Measurements from ENCODE around the gene MYCBPAP.

Gene MYCBPAP

GRCh38 chr17:50539762-50540559 lies 31.7 kb downstream of the MYCBPAP start:
- no peak for DNase-seq

DNA sequence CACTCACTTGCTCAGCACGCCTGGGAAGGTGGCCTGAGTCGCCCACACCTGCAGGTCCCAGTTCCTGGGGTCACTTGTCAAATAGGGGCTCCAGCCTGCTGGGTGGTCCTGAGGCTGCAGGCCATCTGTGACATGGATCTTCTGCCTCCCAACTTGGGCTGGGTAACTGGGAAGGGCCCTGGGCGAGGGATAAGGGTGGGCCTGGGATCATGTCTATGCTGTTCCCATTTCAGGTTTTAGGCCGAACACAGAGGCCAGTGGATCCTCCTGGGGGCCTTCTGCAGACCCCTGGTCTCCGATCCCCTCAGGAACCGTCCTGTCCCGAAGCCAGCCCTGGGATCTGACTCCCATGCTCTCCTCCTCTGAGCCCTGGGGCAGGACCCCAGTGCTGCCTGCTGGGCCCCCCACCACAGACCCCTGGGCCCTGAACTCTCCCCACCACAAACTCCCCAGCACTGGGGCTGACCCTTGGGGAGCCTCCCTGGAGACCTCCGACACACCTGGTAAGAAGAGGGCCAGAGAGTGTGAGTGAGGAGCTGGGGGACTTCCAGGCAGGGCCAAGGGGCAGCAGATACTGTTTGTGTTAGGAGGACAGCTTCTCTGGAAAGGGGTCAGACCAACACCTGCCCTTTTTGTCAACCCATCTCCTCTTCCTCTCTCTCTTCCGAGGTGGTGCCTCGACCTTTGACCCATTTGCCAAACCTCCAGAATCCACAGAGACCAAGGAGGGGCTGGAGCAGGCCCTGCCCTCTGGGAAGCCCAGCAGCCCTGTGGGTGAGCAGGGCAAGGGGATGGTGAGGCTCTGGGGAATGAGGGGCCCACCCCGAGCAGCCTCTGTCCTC lies 32.5 kb downstream of the MYCBPAP start:
- DNase-seq, result no peak

DNA sequence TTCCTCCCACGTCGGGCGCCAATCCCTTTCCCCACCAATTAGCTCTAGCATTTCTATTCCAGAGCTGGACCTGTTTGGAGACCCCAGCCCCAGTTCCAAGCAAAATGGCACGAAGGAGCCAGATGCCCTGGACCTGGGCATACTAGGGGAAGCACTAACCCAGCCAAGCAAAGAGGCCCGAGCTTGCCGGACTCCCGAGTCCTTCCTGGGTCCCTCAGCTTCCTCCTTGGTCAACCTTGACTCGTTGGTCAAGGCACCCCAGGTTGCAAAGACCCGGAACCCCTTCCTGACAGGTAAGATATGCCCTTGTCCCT lies 33.1 kb downstream of the MYCBPAP start:
- no peak for DNase-seq

DNA sequence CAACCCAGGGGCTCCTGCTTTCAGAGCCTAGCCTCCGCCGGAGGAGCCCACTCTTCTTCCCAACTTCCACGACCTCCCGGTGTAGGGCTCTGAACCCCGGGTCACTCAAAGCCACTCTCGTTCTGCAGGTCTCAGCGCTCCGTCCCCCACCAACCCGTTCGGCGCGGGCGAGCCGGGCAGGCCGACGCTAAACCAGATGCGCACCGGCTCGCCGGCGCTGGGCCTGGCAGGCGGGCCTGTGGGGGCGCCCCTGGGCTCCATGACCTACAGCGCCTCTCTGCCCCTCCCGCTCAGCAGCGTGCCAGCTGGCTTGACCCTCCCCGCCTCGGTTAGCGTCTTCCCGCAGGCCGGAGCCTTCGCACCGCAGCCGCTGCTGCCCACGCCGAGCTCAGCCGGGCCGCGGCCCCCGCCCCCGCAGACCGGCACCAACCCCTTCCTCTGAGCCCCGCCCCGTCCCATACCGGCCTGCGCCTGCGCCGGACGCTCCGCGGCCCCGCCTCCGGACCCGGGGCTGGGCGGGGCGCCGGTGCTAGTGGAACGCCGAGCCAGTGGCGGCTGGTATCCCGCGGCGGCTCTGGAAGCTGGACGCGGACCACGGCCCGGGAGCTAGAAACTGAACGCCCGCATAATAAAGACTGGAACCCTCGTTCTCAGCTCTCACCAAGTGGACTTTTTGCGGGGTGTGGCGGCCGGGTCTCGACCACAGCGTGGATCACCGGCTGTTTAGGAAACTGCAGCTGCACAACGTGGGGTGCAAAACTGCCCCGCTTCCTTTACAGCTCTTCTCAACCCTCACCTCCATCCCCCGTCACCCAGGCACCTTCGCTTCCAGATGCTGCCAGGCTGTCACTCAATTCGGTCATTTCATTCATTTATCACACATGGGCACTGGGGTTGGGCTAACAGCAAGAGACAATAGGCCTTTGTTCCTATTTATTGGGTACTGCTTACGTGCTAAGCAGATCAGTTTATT lies 33.8 kb downstream of the MYCBPAP start:
- DNase-seq, result peak; percentile 91

- DNase-seq, result no peak
Measured at GRCh38 chr17:50542795-50543774, 34.8 kb downstream of the MYCBPAP start.

DNA sequence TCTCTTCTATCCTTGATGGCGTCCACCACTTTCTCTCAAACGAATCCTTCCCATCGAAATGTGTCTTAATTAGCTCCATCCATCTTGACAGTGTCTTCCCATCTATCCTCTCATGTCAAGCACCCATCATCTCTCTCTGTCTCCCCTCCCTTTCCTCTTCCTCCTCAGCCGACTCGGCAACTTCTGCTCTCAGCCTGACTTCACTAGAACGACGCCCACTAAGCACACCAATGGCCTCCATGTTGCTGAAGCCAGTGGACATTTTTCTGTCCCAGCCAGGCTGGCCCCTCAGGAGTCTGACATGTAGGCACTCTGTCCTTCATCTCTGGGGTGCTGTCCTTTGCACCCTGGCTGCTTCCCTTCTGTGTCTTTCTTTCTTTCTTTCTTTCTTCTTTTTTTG lies 36.3 kb downstream of the MYCBPAP start:
- DNase-seq, result peak; percentile 39

DNA sequence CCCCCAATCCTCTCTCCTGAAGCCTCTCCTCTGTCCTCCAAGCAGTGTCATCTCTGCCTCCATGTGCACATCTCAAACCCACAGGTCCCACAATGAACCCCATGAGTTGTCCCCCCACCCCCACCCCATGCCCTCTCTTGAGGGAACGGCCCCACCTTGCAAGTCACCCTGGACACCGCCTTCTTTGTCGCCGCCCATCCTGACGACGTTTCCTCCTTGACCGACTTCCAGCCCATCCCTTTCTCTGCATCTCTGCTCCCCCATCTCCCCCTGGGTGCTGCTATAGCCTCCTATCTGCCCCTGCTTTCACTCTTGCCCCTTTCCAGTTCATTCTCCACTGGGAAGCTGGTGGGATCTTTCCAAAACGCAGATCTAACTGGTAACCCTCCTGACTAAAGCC lies 37.1 kb downstream of the MYCBPAP start:
- DNase-seq, result no peak

- no peak for DNase-seq
Measured at GRCh38 chr17:50546701-50547034, 38.4 kb downstream of the MYCBPAP start.

GRCh38 chr17:50547035-50547735 lies 38.9 kb downstream of the MYCBPAP start, which contains the start of gene SPATA20:
Gene SPATA20 (plus strand): TSS chr17:50547174. CDS start chr17:50547209, 35 bp downstream.
- peak; percentile 97 for DNase-seq

GRCh38 chr17:50547736-50548083 lies 39.5 kb downstream of the MYCBPAP start:
- DNase-seq, result no peak

GRCh38 chr17:50548831-50549230 lies 40.6 kb downstream of the MYCBPAP start:
- DNase-seq, result no peak

DNA sequence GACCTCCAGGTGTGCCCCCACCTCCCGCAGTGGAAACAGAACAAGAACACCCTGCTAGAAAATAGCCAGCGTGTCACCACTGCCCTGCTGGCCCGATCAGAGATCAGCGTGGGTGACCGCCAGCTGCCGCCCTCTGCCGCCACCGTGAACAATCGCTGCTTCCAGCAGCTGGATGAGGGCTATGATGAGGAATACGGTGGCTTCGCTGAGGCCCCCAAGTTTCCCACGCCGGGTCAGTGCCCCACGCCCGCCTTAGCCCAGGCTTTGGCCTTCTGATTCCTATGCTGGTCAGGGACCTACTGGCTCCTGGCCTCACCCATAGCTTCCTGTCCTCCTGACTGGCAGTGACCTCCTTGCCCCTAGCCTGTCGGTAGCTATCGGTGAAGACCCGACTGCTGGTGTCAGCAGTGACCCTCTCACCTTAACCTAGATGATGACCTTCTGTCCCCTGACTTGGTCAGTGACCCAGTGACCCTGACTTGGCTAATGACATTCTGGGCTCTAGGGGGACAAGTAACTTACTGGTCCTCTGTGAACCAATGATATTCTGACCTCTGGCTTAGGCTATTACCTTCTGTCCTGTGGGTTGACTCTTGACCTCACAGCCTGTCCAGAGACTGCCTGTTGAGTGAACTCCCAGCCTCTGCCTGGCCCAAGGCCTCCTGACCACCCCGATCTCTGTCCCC lies 41.2 kb downstream of the MYCBPAP start:
- DNase-seq, result no peak

DNA sequence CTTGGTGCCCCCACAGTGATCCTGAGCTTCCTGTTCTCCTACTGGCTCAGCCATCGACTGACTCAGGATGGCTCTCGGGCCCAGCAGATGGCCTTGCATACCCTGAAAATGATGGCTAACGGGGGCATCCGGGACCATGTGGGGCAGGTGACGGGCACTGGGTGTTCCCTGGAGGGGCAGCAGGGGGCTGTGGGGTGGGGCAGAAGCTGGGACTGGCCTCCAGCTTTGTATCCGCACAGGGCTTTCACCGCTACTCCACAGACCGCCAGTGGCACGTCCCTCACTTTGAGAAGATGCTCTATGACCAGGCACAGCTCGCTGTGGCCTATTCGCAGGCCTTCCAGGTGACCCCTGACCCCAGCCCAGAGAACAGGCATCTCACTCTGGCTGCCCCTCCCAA lies 41.7 kb downstream of the MYCBPAP start:
- no peak for DNase-seq

DNA sequence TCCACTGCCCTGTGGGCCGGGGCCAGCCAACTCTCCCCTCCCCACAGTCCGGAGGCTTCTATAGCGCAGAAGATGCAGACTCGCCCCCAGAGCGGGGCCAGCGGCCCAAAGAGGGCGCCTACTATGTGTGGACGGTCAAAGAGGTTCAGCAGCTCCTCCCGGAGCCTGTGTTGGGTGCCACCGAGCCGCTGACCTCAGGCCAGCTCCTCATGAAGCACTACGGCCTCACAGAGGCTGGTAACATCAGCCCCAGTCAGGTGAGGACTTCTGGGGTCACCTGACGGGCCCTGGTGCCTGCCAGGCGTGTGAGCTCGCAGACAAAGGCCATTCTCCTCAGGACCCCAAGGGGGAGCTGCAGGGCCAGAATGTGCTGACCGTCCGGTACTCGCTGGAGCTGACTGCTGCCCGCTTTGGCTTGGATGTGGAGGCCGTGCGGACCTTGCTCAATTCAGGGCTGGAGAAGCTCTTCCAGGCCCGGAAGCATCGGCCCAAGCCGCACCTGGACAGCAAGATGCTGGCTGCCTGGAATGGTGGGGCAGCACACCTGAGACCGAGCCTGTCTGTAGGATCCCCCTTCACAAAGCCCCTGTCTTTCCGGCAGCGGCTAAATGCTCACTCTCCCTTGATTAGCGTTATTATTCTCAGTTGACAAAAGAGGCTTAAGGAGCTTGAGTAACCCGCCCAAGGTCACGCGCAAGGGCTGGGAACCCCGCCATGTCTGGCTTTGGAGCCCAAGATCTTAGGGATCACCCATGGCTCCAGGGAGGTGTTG lies 42.6 kb downstream of the MYCBPAP start:
- DNase-seq, result peak; percentile 71

DNA sequence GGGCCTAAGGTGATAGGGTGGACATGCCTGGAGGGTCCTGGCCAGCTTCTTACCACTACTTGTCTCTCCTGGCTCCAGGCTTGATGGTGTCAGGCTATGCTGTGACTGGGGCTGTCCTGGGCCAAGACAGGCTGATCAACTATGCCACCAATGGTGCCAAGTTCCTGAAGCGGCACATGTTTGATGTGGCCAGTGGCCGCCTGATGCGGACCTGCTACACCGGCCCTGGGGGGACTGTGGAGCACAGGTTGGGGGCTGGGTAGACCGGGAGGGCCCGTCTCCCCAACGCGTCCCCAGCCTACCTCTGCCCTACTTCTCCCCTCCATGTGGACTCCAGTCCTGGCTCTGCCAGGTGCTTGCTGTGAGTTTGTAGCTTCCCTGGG lies 43.2 kb downstream of the MYCBPAP start:
- DNase-seq, result no peak

GRCh38 chr17:50551884-50552283 lies 43.6 kb downstream of the MYCBPAP start:
- DNase-seq, result no peak

- DNase-seq, result no peak
Measured at GRCh38 chr17:50554201-50554600, 46.0 kb downstream of the MYCBPAP start.

GRCh38 chr17:50556803-50557202 lies 48.6 kb downstream of the MYCBPAP start:
- DNase-seq, result no peak

DNA sequence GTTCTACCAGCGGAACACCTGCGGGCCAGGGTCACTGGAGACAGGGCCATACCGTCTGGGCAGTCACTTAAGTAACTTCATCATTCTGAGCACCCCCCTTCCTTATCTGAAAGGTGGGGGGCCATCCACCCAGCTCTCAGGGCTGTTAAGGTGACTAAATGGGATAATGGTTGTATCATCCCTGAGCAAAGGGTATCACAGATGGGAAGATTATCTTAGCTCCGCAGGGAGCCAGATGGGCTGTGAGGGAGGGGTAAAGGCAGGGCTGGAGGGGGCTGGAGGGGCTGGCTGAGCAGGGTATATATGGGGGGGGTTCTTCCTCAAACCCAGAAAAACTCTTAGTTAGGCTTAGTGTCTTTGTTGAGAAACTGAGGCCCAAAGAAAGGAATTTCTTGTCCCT lies 49.4 kb downstream of the MYCBPAP start:
- DNase-seq, result no peak

DNA sequence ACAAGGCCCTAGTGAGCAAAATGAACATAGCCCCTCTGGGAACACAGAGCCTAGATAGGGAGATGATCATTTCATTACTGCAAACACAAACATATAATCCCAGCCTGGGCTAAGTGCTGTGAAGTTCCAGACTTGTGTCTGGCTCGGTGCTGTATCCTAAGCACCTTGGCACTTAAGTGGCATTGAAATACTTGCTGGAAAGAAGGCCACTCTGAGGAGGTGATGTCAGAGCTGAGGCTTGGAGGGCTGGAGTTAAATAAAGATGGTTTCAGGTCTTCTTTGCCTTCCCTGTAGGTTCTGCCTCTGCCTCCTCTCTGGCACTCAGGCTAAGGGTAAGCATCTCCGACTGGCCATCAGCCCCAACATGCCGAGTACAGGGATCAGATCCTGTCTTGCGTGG lies 49.9 kb downstream of the MYCBPAP start:
- DNase-seq, result no peak
